Left lung (tissue), 10 donors: ENCODE results near the gene PDSS1. TPM values are rescaled to one million over a fixed set of nuclear protein-coding genes. Genes with fewer than 3 reads are reported as not detected.
"Not testable (repeated sequence)": the region's sequence is repeated elsewhere in the genome, so short reads cannot be mapped to it uniquely, and the experiment has no call there.

Experiments
- ATAC-seq: fragments of 200-7000 bp; cut with Tn5 transposase; one replicate; pipeline ENCODE4 v1.9.1; 2020; ENCODE audit warnings: moderate library complexity
- DNase-seq, 4 donors: peaks; one replicate each; pipeline ENCODE4 v3.0.0-alpha.2; 2013 to 2020
- H3K27ac ChIP-seq, 2 donors: fragments of 200-600 bp; sonication (generic) in 1 of 2; one replicate each; pipeline versions ENCODE4 v1.5.0 to v1.8.0; 2020 to 2021
- H3K27me3 ChIP-seq, 2 donors: fragments of 200-600 bp; sonication (generic) in 1 of 2; one replicate each; pipeline versions ENCODE4 v1.5.0 to v1.8.0; 2020 to 2021
- H3K36me3 ChIP-seq, 2 donors: fragments of 200-600 bp; sonication (generic) in 1 of 2; one replicate each; pipeline versions ENCODE4 v1.5.0 to v1.8.0; 2020 to 2021
- H3K4me1 ChIP-seq, 2 donors: fragments of 200-600 bp; one replicate each; pipeline ENCODE4 v1.8.0; 2021
- H3K4me3 ChIP-seq, 2 donors: fragments of 200-600 bp; sonication (generic) in 1 of 2; one replicate each; pipeline versions ENCODE4 v1.5.0 to v1.8.0; 2020 to 2021; ENCODE audit warnings: mild to moderate bottlenecking in 1 of 2
- H3K9me3 ChIP-seq, 2 donors: fragments of 200-600 bp; sonication (generic) in 1 of 2; one replicate each; pipeline versions ENCODE4 v1.5.0 to v1.8.0; 2020 to 2021
- CTCF ChIP-seq, 2 donors: fragments of 200-600 bp; sonication (generic) in 1 of 2; IDR thresholded peaks; one replicate each; pipeline versions ENCODE4 v1.5.0 to v1.8.0; 2021; ENCODE audit warnings: antibody characterized with exemption in 2 of 2
- intact Hi-C, 2 donors: fragments of 100-400 bp; cut with DNase I; formaldehyde crosslinking; loops; one replicate each; pipeline versions ENCODE4 v1.11.2 to v1.14.2; 2022
- polyA plus RNA-seq, 6 donors: library from polyadenylated mRNA; unstranded; fragments of 120-200 nt; gene quantifications; one replicate each; pipeline ENCODE4 v1.2.1, GENCODE V29; 2013; ENCODE audit not compliant: insufficient read length in 6 of 6
- total RNA-seq, 2 donors: library from RNA; stranded (reverse); fragmentation: NEBNext Ultra II Directional; extraction: Animal tissue kit (Norgen Biotek cat#: 25700); gene quantifications; one replicate each; pipeline ENCODE4 v1.2.1, GENCODE V29; 2021
- donor health status: DM: no; HTN: yes; CAD: no.
- donor health status: DM: no; HTN: no; CAD: no.

Gene PDSS1
- total and polyA plus RNA-seq, 8 donors = 7.1 to 17.3 (median 12.7) TPM

DNA sequence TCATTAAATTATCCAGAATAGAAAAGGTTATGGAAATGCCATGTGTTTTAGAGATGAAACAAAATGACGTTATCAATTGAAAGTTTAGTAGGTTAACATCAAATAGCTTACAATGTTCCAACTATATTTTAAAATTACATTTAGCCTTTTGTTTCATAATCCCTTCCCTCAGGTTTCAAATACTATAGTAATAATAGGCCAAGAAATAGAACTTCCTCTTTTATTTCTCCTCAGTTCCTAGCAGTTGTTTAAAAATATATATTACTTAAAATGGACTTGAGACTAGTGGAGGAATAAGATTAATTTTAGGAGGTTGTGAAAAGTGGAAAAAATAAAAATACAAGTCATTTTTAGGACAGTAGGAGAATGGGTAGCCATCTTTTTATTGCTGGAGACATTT is 16.4 kb upstream of the PDSS1 start:
- intact Hi-C loops = no loop called here
- Histone ChIP-seq H3K9me3 (no peaks in the 10 kb centered on the region), H3K36me3 (no peaks in the 10 kb centered on the region), H3K27me3 (no peaks in the 10 kb centered on the region), H3K4me1 (no peaks in the 10 kb centered on the region), H3K27ac (no peak overlapping the region), H3K4me3 (no peak overlapping the region)
- DNase-seq = no peak
- no peak for TF ChIP-seq CTCF (IDR thresholded peaks at IDR 0.05)
- ATAC-seq = no peak

DNA sequence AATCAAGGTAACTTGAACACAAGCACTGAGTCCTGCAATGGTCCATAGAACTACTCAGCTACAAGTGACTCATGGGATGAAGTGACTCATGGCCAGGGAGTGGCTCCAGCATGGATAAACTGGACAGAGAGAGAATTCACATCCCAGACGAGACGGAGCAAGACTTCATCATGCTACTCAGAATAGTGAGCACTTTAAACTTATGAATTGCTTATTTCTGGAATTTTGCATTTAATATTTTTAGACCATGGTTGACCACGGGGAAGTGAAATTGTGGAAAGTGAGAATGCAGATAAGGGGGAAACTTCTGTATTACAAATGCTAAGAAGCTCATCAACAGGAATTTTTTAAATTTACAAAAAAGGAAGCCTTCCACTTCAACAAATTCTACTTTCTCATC is 15.5 kb upstream of the PDSS1 start:
- peak; percentile 78 for ATAC-seq
- DNase-seq, H3K36me3 ChIP-seq, H3K9me3 ChIP-seq, H3K4me1 ChIP-seq, H3K4me3 ChIP-seq, H3K27me3 ChIP-seq, H3K27ac ChIP-seq, intact Hi-C loops: not testable (repeated sequence)

GRCh38 chr10:26682931-26683330 is 14.6 kb upstream of the PDSS1 start:
- Histone ChIP-seq H3K4me1 (no peaks in the 10 kb centered on the region), H3K36me3 (no peaks in the 10 kb centered on the region), H3K9me3 (no peaks in the 10 kb centered on the region), H3K4me3 (no peak overlapping the region), H3K27ac (no peak overlapping the region), H3K27me3 (no peaks in the 10 kb centered on the region)
- no peak for TF ChIP-seq CTCF (IDR thresholded peaks at IDR 0.05)
- no peak for ATAC-seq
- intact Hi-C loops = no loop called here
- no peak for DNase-seq

GRCh38 chr10:26684667-26685264 is 12.7 kb upstream of the PDSS1 start:
- TF ChIP-seq CTCF (IDR thresholded peaks at IDR 0.05) = peak; percentile 63 to 67
- not testable (repeated sequence) for H3K9me3 ChIP-seq, H3K27me3 ChIP-seq, H3K4me1 ChIP-seq, H3K36me3 ChIP-seq, H3K27ac ChIP-seq, H3K4me3 ChIP-seq
- intact Hi-C loops = loop anchor here in 1 of 2 donors (5.0 kb wide), 1 partner anchor 198 kb away; no protein-coding TSS in a partner anchor
- DNase-seq (peak in 2 of 4 donors; percentile 5 to 18), ATAC-seq (peak; percentile 97)

DNA sequence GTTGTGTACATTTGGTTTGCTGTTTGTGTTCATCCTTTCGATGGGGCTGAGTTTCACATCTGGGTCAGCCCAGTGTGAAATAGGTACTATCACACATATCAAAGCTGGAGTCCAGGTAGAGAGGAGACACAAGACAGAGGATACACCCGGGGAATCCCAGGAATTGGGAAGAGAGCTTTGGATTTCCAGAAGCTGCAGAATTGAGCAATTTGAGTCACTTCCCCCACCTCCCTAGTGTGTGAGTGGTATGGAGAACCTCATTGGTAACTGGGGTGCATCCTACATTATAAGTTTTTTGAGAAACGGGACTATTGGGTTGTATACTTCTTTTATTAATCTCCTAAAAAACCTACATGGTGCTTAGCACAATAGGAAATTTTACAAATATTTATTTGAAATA is 12.1 kb upstream of the PDSS1 start:
- H3K36me3 ChIP-seq = no peaks in the 10 kb centered on the region
- ATAC-seq = no peak
- TF ChIP-seq CTCF (IDR thresholded peaks at IDR 0.05) = no peak
- H3K4me1 ChIP-seq = no peaks in the 10 kb centered on the region
- DNase-seq = no peak
- H3K27ac ChIP-seq = no peak overlapping the region
- H3K27me3 ChIP-seq = peaks cover 0 to 6% of the 10 kb centered on the region in 2 donors
- H3K4me3 ChIP-seq = no peak overlapping the region
- no peaks in the 10 kb centered on the region for H3K9me3 ChIP-seq
- intact Hi-C loops = loop anchor here in 1 of 2 donors (5.0 kb wide), 1 partner anchor 197 kb away; no protein-coding TSS in a partner anchor

GRCh38 chr10:26689399-26689798 is 8.1 kb upstream of the PDSS1 start:
- H3K9me3 ChIP-seq = no peaks in the 10 kb centered on the region
- no peak overlapping the region for H3K4me3 ChIP-seq
- no peak for TF ChIP-seq CTCF (IDR thresholded peaks at IDR 0.05)
- ATAC-seq (no peak), DNase-seq (no peak)
- intact Hi-C loops = loop anchor here in 1 of 2 donors (5.0 kb wide), 1 partner anchor 193 kb away; no protein-coding TSS in a partner anchor
- peaks cover 0 to 13% of the 10 kb centered on the region in 2 donors for H3K27me3 ChIP-seq
- peak overlapping the region in 1 of 2 donors; percentile 82 for H3K27ac ChIP-seq
- peaks cover 0 to 4% of the 10 kb centered on the region in 2 donors for H3K4me1 ChIP-seq
- H3K36me3 ChIP-seq = no peaks in the 10 kb centered on the region
